Measurements from ENCODE around the gene SYT2.
"Not testable (repeated sequence)": the region's sequence is repeated elsewhere in the genome, so short reads cannot be mapped to it uniquely, and the experiment has no call there.

The SYT2 gene

DNA sequence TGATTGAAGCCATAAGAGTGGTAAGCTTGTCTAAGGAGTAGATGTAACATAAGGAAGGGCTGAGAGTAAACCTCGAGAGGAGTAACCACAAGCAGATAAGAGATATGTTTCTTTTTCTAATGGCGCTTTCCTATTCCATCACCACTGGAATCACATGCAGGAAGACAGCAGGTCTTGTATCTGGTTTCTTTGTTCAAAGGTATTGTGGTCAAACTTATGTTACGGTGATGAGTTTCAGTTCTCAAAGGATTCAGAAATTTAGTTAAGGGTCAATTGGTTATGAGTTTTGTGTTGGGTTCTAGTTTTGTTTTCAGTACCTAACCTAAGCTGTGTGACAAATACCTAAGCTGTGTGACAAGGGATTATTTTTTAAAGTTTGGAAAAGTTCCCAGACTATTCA lies 163.5 kb downstream of the SYT2 start:
- DNase-seq (ENCODE audit: low read depth, low spot score): not testable (repeated sequence)

- not testable (repeated sequence) for DNase-seq (ENCODE audit: low read depth, low spot score)
These were observed 163.9 kb downstream of the SYT2 start for GRCh38 chr1:202546377-202546776.

- DNase-seq (ENCODE audit: low read depth, low spot score): not testable (repeated sequence)
These were observed 164.5 kb downstream of the SYT2 start for GRCh38 chr1:202545647-202546303.

- not testable (repeated sequence) for DNase-seq (ENCODE audit: low read depth, low spot score)
These were observed 165.3 kb downstream of the SYT2 start for GRCh38 chr1:202544766-202545449.

DNA sequence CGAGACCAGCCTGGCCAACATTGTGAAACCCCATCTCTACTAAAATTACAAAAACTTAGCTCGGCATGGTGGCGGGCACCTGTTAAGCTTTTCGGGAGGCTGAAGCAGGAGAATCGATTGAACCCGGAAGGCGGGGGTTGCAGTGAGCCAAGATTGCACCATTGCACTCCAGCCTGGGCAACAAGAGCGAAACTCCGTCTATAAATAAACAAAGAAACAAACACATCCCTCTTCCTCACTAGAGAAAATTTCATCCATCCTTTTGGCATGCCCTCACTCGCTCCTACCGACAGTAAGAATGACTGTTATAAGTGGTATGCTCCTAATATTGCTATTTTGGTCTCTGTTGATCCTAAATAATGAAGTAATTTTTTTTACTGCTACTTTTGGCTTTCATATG lies 166.7 kb downstream of the SYT2 start:
- DNase-seq (ENCODE audit: low read depth, low spot score): not testable (repeated sequence)

DNA sequence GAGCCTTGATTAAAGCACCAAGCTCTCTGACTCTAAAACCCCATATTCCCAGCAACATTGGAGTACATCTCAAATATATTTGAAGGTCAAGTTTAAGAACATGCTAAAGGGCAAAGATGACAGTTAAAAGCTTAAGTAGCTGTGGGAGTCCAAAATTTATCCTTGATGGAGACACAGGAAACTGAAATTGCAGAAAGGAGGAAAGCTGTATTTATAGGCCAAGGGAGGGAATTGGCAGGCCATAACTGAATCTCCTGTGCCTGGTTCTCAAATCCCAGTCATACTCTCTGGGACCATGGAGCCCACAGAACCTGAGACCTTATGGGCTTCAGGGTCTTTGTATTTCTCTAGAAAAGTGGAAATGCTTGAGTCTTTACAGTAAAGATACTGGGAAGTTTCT lies 167.8 kb downstream of the SYT2 start:
- not testable (repeated sequence) for DNase-seq (ENCODE audit: low read depth, low spot score)

DNA sequence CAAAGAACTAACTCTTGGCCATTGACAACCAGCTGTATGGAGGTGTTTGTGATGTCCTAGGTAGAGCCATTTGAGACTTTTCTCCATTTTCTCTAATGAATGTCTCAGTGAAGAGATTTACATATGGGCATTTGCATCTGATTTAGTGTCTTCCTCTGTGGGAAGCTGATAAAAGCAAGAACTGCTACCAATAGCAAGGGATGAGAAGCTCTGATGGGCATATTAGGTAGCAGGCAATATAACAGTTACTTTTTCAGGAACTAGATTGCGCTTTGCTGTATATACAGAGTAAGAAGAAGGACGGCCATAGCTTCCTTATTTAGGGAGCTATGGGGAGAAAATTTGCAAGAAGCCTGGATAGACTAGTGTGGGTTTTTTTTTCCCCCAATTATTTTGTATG lies 169.4 kb downstream of the SYT2 start:
- DNase-seq (ENCODE audit: low read depth, low spot score): not testable (repeated sequence)
